Osteoblast (primary cell): ENCODE data around the gene CAMTA1. TPM values are rescaled to one million over a fixed set of nuclear protein-coding genes. Genes with fewer than 3 reads are reported as not detected.
"Not testable (repeated sequence)": the region's sequence is repeated elsewhere in the genome, so short reads cannot be mapped to it uniquely, and the experiment has no call there.

Experiments
- DNase-seq: peaks from one replicate; pipeline ENCODE4 v3.0.0; 2011; ENCODE audit warnings: low spot score, mixed read lengths; ENCODE audit not compliant: insufficient read length; ENCODE audit errors: missing footprints
- H2AFZ ChIP-seq: 2 replicates; pipeline ENCODE4 v1.6.0; 2011; ENCODE audit warnings: mild to moderate bottlenecking, low read length
- H3K27ac ChIP-seq: 2 replicates; pipeline ENCODE4 v1.5.1; 2011; ENCODE audit warnings: mild to moderate bottlenecking, low read depth, low read length, moderate library complexity
- H3K27me3 ChIP-seq: 2 replicates; pipeline ENCODE4 v1.6.0; 2012; ENCODE audit warnings: mild to moderate bottlenecking, control low read depth, inconsistent platforms, low read length, moderate library complexity; ENCODE audit not compliant: insufficient read depth
- H3K36me3 ChIP-seq: 2 replicates; pipeline ENCODE4 v1.5.1; 2011; ENCODE audit warnings: mild to moderate bottlenecking, low read length, control low read depth, moderate library complexity; ENCODE audit not compliant: insufficient read depth
- H3K4me1 ChIP-seq: 2 replicates; pipeline ENCODE4 v1.5.1; 2011; ENCODE audit warnings: mild to moderate bottlenecking, low read length, control low read depth, moderate library complexity; ENCODE audit not compliant: insufficient read depth
- H3K4me2 ChIP-seq: 2 replicates; pipeline ENCODE4 v1.6.0; 2011; ENCODE audit warnings: mild to moderate bottlenecking, low read length; ENCODE audit not compliant: insufficient read depth
- H3K4me3 ChIP-seq: fragments of 200-600 bp; sonication (generic); 3 replicates; pipeline ENCODE4 v1.5.1; 2012; ENCODE audit warnings: mild to moderate bottlenecking, low read length, inconsistent platforms; ENCODE audit not compliant: insufficient read depth
- H3K79me2 ChIP-seq: 2 replicates; pipeline ENCODE4 v1.6.0; 2012; ENCODE audit warnings: mild to moderate bottlenecking, low read length, control low read depth, inconsistent platforms; ENCODE audit not compliant: insufficient read depth
- H3K9me3 ChIP-seq: 2 replicates; pipeline ENCODE4 v1.5.1; 2011; ENCODE audit warnings: low read depth, low read length, control low read depth
- H4K20me1 ChIP-seq: 2 replicates; pipeline ENCODE4 v1.6.0; 2012; ENCODE audit warnings: mild to moderate bottlenecking, low read length, control low read depth; ENCODE audit not compliant: insufficient read depth
- CTCF ChIP-seq: IDR thresholded peaks from 2 replicates; pipeline ENCODE4 v1.5.1; 2011; ENCODE audit warnings: mild to moderate bottlenecking, low read depth, low read length, moderate library complexity; ENCODE audit errors: extremely low read depth
- total RNA-seq: library from RNA; depleted of rRNA; stranded (reverse); fragments of >200 nt; gene quantifications from 2 replicates; pipeline ENCODE4 v1.2.3, GENCODE V29; 2012

CAMTA1 gene
- total RNA-seq, 1 donor: 47.4 TPM

GRCh38 chr1:6833804-6834203 is 48.5 kb downstream of the CAMTA1 start:
- Histone ChIP-seq H3K79me2 (peaks cover 21% of the 10 kb centered on the region), H3K9me3 (no peaks in the 10 kb centered on the region), H3K27me3 (no peaks in the 10 kb centered on the region), H3K36me3 (peaks cover 5% of the 10 kb centered on the region), H2AFZ (no peak overlapping the region), H3K27ac (no peak overlapping the region), H4K20me1 (no peaks in the 10 kb centered on the region), H3K4me2 (no peak overlapping the region), H3K4me3 (no peak overlapping the region), H3K4me1 (no peaks in the 10 kb centered on the region)
- no peak for TF ChIP-seq CTCF
- no peak for DNase-seq

DNA sequence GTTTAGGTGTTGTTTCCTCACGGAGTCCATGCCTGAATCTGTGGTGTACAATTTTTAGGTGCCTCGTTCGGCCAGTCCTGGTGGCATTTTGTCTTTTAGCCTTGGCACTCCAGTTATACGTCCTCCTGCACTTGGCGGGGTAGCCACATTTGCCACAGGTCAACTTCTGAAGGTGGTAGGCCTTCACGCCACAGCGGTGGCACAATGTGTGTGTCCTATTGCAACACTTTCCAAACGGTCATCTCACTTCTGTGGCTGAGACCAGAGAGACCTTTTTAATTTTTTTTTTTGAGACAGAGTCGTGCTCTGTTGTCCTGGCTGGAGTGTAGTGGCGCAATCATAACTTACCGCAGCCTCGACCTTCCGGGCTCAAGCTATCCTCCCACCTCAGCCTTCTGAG is 49.1 kb downstream of the CAMTA1 start:
- H3K79me2 ChIP-seq: peaks cover 20% of the 10 kb centered on the region
- H3K36me3 ChIP-seq: peaks cover 5% of the 10 kb centered on the region
- H3K4me3 ChIP-seq: no peak overlapping the region
- H2AFZ ChIP-seq: no peak overlapping the region
- no peaks in the 10 kb centered on the region for H3K4me1 ChIP-seq
- DNase-seq: no peak
- H3K27me3 ChIP-seq: no peaks in the 10 kb centered on the region
- no peak overlapping the region for H3K4me2 ChIP-seq
- H4K20me1 ChIP-seq: no peaks in the 10 kb centered on the region
- TF ChIP-seq CTCF: no peak
- H3K9me3 ChIP-seq: no peaks in the 10 kb centered on the region
- no peak overlapping the region for H3K27ac ChIP-seq

DNA sequence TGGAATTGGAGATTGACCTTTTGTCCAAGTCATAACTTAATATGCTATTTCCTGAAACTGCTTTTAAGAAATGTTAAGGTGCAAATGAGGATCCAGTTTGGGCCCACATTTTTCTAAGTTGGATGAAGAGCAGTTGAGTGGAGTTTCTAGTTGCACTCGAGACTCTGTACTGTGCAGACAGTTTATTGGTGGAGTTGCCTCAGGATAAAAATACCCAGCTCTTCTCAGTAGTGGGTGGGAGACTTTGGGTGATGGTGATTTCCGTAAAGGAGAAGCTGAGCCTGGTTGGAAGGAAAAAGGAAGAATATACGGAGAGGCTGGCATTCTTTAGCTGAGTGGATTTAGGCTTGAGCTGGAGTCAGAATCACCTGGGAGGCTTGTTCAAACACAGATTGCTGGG is 49.9 kb downstream of the CAMTA1 start:
- no peaks in the 10 kb centered on the region for H3K27me3 ChIP-seq
- peaks cover 1% of the 10 kb centered on the region for H4K20me1 ChIP-seq
- no peak overlapping the region for H3K27ac ChIP-seq
- H3K9me3 ChIP-seq: no peaks in the 10 kb centered on the region
- TF ChIP-seq CTCF: no peak
- no peak for DNase-seq
- no peak overlapping the region for H3K4me2 ChIP-seq
- no peak overlapping the region for H3K4me3 ChIP-seq
- no peak overlapping the region for H2AFZ ChIP-seq
- no peaks in the 10 kb centered on the region for H3K4me1 ChIP-seq
- H3K79me2 ChIP-seq: peaks cover 24% of the 10 kb centered on the region
- peaks cover 5% of the 10 kb centered on the region for H3K36me3 ChIP-seq

GRCh38 chr1:6842301-6842700 is 57.0 kb downstream of the CAMTA1 start:
- no peak for DNase-seq
- Histone ChIP-seq H3K9me3 (no peaks in the 10 kb centered on the region), H3K27ac (no peak overlapping the region), H3K4me3 (no peak overlapping the region), H3K27me3 (no peaks in the 10 kb centered on the region), H3K4me2 (no peak overlapping the region), H3K4me1 (no peaks in the 10 kb centered on the region), H3K36me3 (no peaks in the 10 kb centered on the region), H3K79me2 (peaks cover 24% of the 10 kb centered on the region), H2AFZ (no peak overlapping the region), H4K20me1 (peaks cover 3% of the 10 kb centered on the region)
- no peak for TF ChIP-seq CTCF

DNA sequence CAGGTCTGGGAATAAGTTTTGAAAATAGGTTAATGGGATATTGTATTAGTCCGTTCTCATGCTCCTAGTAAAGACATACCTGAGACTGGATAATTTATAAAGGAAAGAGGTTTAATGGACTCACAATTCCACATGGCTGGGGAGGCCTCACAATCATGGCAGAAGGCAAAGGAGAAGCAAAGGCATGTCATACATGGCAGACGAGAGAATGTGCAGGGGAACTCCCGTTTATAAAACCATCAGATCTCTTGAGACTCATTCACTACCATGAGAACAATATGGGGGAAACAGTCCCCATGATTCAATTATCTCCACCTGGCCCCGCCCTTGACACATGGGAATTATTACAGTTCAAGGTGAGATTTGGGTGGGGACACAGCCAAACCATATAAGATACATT is 60.5 kb downstream of the CAMTA1 start:
- H3K27ac ChIP-seq, H3K4me3 ChIP-seq, DNase-seq, H3K36me3 ChIP-seq, H3K4me1 ChIP-seq, H3K27me3 ChIP-seq, H3K4me2 ChIP-seq, H4K20me1 ChIP-seq, H2AFZ ChIP-seq, H3K9me3 ChIP-seq: not testable (repeated sequence)
- H3K79me2 ChIP-seq: peaks cover 14% of the 10 kb centered on the region
